Measurements from ENCODE around the gene MTX1.

Gene MTX1

DNA sequence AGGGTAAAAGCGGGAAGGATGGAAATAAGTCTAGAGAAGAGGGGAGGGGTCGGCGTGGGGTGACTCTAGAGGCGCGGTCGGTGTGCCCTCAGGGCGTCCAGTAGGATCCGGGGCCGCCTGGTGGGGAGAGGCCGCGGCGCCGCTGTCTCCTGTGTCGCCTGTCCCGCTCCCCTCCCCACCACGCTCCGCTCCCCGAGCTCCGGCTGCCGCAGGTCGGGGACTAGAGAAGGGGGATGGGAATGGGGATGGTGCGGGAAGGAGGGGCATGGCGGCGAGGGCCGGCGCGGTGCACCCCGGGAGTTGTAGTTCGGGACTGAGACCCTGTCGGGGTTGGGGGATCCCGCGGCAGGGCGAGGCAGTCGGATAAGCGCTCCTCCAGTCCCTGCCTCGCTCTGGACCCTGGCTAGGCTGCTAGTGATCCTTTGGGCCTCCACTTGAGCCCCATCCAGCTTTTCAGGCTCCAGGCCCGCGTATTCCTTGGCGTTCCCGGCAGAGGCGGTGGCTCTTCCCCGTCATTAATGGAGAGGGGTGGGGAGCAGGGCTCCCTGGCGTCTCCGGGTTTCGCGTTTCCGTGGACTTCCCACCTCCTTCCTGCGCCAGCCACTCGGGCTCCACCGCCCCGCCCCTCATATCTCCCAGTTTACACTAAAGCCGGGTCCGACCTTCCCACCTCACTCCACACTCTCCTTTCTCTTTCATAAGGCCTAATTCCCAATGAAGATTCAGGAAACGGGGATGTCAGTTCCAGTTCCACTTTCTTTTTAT lies 46.9 kb downstream of the MTX1 start, which contains the start of gene ENTREP3:
Gene ENTREP3 (minus strand): TSS at position 241 of the 765 bp plus-strand sequence. CDS start 606 bp downstream, outside the sequence.
- TF ChIP-seq CTCF (IDR thresholded peaks at IDR 0.05) = no peak
- peak; percentile 95 for DNase-seq (ENCODE audit: low spot score)
- Histone ChIP-seq H3K4me3 (peak within 1 kb of the TSS; percentile 92), H3K27ac (peak within 1 kb of the TSS; percentile 97 to 99)

- Histone ChIP-seq H3K4me3 (peak overlapping the region; percentile 92), H3K27ac (peak overlapping the region; percentile 97 to 99)
- no peak for DNase-seq (ENCODE audit: low spot score)
- TF ChIP-seq CTCF (IDR thresholded peaks at IDR 0.05) = no peak
Observed at GRCh38 chr1:155256058-155256852, 47.8 kb downstream of the MTX1 start.

GRCh38 chr1:155260276-155260675 lies 51.8 kb downstream of the MTX1 start:
- TF ChIP-seq CTCF (IDR thresholded peaks at IDR 0.05) = no peak
- no peak overlapping the region for H3K27ac ChIP-seq
- DNase-seq (ENCODE audit: low spot score) = no peak

DNA sequence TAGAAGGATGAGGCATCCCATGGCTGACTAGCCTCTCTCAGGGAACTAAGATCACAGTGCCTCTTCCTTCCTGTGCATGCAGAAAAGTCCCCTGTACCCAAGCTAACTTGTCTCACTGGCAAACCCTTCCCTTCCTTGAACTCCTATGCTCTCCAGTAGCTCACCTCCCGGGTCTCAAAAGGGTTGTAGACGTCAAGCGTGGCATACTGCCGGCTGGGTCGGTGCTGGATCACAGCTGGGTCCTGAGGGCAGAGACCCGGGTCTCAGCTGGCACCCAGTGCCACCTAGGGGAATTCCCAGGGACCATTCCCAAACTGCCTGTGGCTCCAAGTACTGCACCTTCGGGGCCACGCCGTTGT lies 53.0 kb downstream of the MTX1 start:
- Histone ChIP-seq H3K27ac (peak overlapping the region; percentile 69 to 93), H3K4me3 (peak overlapping the region; percentile 92)
- no peak for TF ChIP-seq CTCF (IDR thresholded peaks at IDR 0.05)
- DNase-seq (ENCODE audit: low spot score) = no peak

More at GRCh38 chr1:155260276-155260675, 51.8 kb downstream of the MTX1 start:
- no peak overlapping the region for H3K4me3 ChIP-seq

DNA sequence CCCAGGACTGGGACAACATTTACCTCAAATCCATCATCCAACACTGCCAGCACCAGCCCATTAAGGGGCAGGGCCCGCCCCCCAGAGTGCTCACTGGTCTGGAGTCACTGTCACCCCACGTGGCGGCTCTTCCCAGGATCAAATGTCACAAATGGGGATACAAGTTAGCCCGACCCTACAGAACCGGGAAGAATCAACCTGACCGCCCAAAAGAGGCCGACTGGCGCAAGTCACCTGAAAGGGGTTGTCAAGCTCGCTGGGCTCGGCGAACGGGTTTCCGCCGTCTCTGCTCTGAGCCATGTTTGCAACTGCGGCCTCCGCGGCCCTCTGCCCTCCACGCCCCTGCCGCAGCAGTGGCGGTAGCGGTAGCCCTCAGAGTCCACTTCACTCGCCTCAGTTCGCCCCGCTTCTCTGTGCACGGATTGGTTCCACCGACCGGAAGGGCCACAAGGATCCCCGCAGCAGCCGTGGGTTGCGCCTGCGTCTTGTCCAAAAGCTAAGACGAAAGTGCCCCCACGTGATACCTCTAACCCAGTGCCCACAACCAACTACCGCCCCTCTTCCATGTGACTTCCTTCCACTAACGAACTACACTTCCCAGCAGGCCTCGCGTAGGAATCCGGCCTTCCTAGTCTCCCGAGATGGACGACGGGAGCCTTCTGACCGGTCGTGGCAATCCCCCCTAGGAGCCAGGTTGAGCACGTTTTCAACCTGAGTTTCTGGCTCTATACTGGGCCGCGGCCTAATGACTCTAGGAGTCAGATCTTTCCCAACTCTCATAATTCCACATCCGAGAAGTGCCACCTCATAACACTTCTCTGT lies 53.6 kb downstream of the MTX1 start, which contains the start of gene SCAMP3:
Gene SCAMP3 (minus strand): TSS at position 509 of the 822 bp plus-strand sequence. CDS start 209 bp downstream, at position 300.
- peak; percentile 98 for DNase-seq (ENCODE audit: low spot score)
- TF ChIP-seq CTCF (IDR thresholded peaks at IDR 0.05) = no peak
- H3K27ac ChIP-seq = peak within 1 kb of the TSS; percentile 69 to 93
- H3K4me3 ChIP-seq = peak within 1 kb of the TSS; percentile 92

- H3K4me3 ChIP-seq = no peak overlapping the region
- H3K27ac ChIP-seq = peak overlapping the region in 1 of 2 donors; percentile 93
- TF ChIP-seq CTCF (IDR thresholded peaks at IDR 0.05) = no peak
- DNase-seq (ENCODE audit: low spot score) = no peak
Observed at GRCh38 chr1:155263067-155263466, 54.6 kb downstream of the MTX1 start.

All from coronary artery (tissue), 2 donors.